ENCODE results near the gene IQGAP3.

Gene IQGAP3

DNA sequence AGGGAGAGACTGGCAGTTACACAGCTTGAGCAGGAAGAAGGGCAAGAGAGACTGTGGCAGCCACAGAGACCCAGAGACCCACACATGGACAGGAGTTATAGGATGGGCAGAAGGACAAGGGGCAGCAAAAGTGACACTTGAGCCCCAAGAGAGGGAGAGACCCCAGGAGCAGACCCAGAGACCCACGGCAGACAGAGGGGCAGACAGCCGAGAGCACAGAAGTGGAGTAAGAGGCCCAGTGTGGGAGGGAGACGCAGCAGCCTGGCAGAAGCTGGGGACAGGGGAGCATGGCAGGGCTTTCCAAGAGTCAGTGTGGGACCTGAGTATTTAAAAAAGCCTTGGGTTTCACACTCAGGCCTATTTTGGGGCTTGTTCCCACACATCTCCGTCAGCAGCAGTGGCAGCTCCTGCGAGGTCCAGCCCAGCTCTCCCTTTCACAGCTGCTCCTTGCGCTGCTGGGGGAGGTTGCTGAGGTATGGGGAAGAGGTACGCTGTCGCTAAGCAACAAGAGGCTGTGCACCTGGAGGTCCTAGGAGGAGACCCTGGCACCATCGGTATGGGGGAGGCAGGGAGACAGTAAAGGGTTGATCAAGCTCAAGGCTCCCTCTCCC is 62.8 kb downstream of the IQGAP3 start:
- DNase-seq (ENCODE audit: low read depth): no peak

DNA sequence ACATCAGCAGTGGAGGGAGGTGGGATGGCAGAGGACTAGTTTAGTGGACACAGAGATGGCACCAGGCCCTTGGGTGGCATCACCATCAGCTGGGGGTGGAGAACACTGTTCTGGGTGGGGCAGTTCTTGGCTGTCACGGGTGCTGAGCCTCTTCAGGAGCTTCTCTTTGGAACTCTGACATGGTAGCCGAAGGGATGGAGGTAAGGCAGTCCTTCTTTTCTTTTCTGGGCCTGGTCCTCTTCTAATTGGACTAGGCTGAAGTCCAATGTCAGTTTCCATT is 63.5 kb downstream of the IQGAP3 start:
- DNase-seq (ENCODE audit: low read depth): peak; percentile 59

DNA sequence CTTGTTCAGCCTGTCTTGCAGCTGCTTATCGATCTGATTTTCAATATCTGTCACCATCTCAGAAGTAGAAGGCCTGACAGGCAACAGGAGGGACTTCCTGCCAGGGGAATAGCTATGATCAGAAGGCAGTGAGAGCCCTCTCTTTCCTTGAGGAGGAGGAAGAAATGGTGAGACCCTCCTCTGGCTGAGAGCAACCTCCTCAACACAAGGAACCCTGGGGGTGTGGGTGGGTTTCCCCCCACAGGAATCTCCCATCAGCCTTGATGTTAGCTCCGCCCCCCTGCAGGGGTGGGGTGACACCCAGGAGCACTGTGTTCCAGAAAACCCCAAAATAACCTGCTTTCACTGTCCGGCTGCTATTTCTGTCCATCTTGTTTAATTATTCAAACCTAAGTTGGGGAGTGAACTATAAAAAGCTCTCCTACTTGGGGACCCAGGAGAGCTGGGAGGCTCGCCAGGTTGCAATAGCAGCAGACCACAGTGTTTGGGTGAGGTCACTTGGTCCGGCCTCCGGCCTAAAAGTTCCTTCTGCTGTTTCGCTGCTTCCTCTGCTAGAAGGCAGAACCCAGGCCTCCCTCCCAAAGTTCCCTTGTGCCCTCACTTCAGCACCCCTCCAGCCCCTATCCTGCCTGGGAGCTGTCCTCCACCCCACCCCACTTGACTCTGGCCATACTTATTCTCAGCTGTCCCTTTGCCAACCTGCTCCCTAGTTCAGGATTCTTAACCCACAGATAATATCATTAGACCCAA is 64.0 kb downstream of the IQGAP3 start:
- DNase-seq (ENCODE audit: low read depth): peak; percentile 90

DNA sequence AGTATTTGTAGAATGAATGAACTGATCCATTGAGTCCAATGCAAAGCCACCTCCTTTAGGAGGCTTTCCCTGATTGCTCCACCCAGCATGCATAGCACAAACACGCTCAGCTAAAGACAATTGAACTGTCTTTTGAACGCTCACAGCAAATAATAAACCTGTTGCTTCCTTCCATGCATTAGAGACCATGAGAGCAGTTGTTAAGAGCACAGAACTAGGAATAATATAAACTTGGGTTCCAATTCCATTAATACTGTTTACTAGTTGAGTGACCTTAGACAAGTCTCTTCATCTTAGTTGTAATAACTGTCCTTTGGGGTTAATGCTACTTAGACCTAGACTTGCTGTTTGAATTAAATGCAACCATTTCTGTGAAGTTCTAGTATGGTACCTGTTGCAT is 65.9 kb downstream of the IQGAP3 start:
- no peak for DNase-seq (ENCODE audit: low read depth)

DNA sequence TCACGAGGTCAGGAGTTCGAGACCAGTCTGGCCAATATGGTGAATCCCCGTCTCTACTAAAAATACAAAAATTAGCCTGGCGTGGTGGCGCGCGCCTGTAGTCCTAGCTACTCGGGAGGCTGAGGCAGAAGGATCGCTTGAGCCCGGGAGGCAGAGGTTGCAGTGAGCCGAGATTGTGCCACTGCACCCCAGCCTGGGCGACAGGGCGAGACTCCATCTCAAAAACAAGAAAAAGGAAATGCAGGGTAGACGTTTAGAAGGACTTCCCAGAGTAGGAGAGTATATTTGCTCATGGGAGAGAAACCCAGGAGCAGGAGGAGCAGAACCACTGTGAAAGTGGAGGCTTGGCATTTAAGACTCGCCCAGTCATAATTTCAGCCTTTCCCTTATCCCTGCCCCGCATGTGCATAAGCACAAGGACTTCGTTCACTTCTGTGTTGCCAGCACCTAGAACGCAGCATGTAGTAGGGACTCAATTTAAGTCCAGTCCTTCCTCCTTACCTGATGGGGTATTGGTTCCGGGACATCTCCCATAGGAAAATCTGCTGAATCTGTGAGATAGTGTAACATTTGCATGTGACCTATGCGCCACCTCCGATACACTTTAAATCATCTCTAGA is 66.6 kb downstream of the IQGAP3 start:
- DNase-seq (ENCODE audit: low read depth): no peak

GRCh38 chr1:156504821-156505678 is 67.3 kb downstream of the IQGAP3 start:
- DNase-seq (ENCODE audit: low read depth): peak; percentile 100

- DNase-seq (ENCODE audit: low read depth): no peak
Observed at GRCh38 chr1:156504438-156504813, 67.9 kb downstream of the IQGAP3 start.

DNA sequence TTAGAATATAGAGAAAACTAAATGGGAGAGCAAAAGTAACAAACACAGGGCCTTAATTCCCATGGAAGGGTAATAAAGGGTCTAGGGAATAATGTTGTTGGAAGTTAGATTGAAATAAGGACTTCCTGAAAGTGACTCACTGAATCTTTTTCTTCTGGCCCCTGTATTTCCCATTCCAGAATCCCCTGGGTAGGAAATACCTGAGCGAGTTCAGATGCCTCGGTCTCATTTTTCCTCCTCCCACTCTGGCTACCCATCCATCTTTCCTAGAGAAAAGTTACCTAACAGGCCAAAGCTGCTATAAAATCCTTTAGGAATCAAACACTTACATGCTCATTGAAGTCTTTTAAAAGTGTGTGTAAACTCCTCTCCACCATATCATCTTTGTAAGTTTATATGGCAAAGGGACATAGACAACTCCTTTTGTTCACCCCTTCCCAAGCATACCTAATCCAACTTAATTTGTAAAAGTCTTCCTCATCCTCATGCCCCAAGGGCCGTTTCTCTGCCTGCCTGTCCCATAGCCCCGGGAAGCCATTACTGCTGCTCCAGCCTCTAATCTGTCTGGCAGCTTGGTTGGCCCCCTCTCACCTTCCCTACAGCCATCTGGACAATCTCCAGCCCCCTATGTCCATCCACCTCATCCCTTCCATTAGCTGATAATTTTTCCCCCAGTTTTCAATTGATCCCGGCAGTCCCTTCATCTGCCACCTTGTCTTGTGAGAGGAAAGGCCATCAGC is 68.5 kb downstream of the IQGAP3 start:
- no peak for DNase-seq (ENCODE audit: low read depth)

GRCh38 chr1:156502894-156503697 is 69.3 kb downstream of the IQGAP3 start:
- peak; percentile 96 for DNase-seq (ENCODE audit: low read depth)

GRCh38 chr1:156502391-156502893 is 69.9 kb downstream of the IQGAP3 start:
- no peak for DNase-seq (ENCODE audit: low read depth)

- DNase-seq (ENCODE audit: low read depth): peak; percentile 99
Observed at GRCh38 chr1:156500793-156501506, 71.4 kb downstream of the IQGAP3 start.

DNA sequence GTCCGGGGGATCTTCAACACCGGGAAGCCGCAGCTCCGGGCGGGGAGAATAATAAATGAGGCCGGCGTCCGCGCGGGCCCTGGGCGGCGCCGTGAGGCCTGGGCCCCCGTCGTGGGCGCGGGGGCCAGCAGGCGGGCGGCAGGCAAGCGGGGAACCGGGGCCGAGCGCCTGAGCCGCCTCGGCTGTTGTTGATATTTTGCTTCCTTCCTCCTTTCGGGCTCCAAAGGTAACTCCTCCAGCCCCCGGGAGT is 71.9 kb downstream of the IQGAP3 start, which contains the start of gene MEF2D:
Gene MEF2D, minus strand, starts transcription at position 233 of the 250 bp plus-strand sequence. CDS start 17,483 bp downstream, outside the sequence.
- no peak for DNase-seq (ENCODE audit: low read depth)

- DNase-seq (ENCODE audit: low read depth): peak; percentile 38
Observed at GRCh38 chr1:156499842-156500542, 72.4 kb downstream of the IQGAP3 start.

DNA sequence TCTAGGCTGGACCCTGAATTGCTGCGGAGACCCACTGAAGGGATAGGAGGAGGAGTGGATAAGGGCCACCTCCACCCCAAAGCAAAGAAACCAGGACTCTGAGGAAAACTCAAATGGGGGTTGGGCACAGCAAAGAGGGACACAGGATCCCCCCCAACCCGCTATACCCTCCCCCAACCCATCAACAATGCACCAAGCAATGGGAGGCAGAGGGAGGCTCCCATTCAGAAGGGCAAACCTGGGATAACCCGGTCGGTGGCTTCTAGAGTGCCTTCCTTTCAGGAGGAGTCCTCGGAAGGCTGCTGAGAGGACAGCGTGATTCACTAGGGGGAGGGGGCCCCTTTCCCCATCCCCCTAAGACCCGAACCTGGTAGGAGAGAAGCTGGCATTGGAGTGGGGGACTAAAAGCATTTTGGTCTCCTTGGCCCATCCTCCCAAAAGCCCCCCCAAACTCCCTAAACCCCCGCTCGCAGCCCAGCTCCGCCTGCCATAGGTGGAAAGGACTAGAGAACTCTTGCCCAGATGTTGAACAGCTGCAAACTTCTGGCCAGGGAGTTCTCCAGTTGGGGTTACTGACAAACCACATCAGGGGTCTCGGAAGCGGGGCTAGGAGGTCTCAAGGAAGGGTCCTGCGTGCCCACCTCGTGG is 73.0 kb downstream of the IQGAP3 start:
- DNase-seq (ENCODE audit: low read depth): no peak

DNA sequence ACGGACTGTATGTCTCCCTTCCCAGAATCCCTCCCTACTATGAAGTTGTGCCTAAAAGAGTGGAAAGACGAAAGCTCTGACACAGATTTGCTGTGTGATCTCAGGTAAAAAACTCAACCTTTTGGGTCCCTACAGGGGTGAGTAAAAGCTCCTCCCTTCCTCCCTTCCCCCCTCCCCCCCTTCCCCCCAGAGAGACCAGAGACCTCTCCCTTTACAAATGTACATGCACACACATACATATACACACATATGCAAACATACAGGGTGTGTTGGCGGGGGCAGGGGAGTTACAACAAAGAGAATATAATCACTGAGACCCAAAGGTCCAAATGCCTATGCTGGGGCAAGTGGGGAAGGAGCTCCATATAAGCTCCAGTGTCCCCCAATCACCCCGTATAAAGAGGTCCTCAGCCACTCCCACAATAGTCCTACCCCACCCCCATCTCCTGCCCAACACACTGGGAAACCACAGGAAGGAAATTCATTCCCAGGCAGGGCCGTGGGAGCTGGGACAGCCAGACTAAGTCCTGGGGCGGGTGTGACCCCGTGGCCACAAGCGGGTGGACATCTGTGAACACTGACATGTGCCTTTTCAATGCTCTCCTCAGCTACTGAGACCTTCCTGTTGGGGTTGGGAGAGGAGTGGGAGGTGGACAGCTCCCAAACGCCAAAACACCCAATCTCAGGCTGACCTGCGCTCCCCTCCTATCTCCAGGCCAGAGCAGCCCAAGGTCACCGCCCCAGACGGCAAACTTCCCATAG is 73.8 kb downstream of the IQGAP3 start:
- no peak for DNase-seq (ENCODE audit: low read depth)

DNA sequence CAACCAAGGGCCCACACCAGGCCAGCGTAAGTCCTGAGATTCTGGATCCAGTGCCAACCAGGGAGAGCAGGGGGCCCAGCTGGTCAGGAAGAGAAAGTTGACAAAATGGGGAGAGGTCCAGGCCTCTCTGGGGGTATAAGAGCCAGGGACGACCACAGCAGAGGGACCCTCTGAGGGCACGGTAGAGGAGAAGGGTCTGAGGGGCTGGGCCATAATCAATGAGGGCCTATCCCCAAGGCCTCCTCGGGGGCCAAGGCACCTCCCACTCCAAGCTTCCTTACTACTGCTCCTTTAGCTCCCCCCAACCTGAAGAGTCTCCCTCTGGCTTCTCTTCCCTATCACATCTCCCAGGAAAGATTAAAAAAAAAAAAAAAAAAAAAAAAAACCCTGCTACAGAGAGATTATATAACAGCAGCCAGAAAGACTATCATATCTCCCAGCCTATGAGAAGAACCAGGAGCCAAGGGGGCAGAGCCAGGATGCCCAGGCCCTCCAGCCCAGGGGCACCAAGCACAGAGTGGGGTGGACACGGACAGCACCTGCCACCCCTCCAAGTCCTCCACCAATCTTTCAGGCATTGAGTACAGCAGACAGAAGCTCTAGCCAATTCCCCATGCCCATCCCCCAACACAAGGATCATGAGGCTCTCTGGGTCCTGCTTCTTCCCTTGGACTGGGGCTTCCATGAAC is 74.5 kb downstream of the IQGAP3 start:
- no peak for DNase-seq (ENCODE audit: low read depth)

- DNase-seq (ENCODE audit: low read depth): no peak
Observed at GRCh38 chr1:156497078-156497742, 75.2 kb downstream of the IQGAP3 start.
